HepG2 (cell line): ENCODE data around the gene SPRED2. TPM values are rescaled to one million over a fixed set of nuclear protein-coding genes. Genes with fewer than 3 reads are reported as not detected.
A peak's percentile ranks its signal among the peaks of the same experiment; 100 is the strongest.

Experiments used
- ATAC-seq: fragments of 200-7000 bp; cut with Tn5 transposase; 3 replicates; pipeline ENCODE4 v1.9.1; 2020; ENCODE audit warnings: mild to moderate bottlenecking, moderate library complexity
- BruUV-seq: library from RNA; stranded (reverse); fragments of 400-500 nt; replicated peaks from 2 replicates; lab custom pipeline; 2021; lab: Mats Ljungman, UMichigan
- CTCF ChIA-PET: fragments of 300-600 bp; formaldehyde crosslinking; extraction: SDS; loops from one replicate; lab custom pipeline; 2021; ENCODE audit warnings: low total read pairs, inconsistent platforms, low intra/inter-chr PET ratio; lab: Yijun Ruan, JAX
- POLR2A ChIA-PET: fragments of 350-600 bp; sonication (Branson Sonifier 250); formaldehyde crosslinking; loops from one replicate; lab custom pipeline; 2020; ENCODE audit warnings: antibody characterized with exemption, inconsistent platforms; lab: Yijun Ruan, JAX
- DNase-seq: peaks from one replicate; pipeline ENCODE4 v3.0.0-alpha.2; 2015; ENCODE audit warnings: low spot score
- FAIRE-seq: peaks from 3 replicates; lab custom pipeline; 2011; peaks lifted over from hg19 to GRCh38; lab: Jason Lieb, UNC
- H2AFZ ChIP-seq: one replicate; pipeline ENCODE4 v1.6.1; 2011; ENCODE audit warnings: low read length, inconsistent platforms
- H3K27ac ChIP-seq: fragments of 300-600 bp; 3 replicates; pipeline ENCODE4 v1.8.0; 2011; ENCODE audit warnings: mixed run types, mild to moderate bottlenecking, mixed read lengths, low read length, inconsistent platforms; ENCODE audit not compliant: insufficient read depth; ENCODE audit errors: extremely low read length
- H3K27me3 ChIP-seq, 2 experiments: fragments of 200-600 bp in 1 of 2; 2 replicates in 1 of 2; 3 replicates in 1 of 2; pipeline versions ENCODE4 v1.6.0 to v1.8.0; 2011; ENCODE audit warnings: low read length in 2 of 2, mild to moderate bottlenecking in 2 of 2, moderate library complexity in 2 of 2, inconsistent platforms in 1 of 2; ENCODE audit not compliant: insufficient read depth in 2 of 2, control insufficient read depth in 1 of 2
- H3K36me3 ChIP-seq, 2 experiments: fragments of 200-600 bp in 1 of 2; replicated peaks in 1 of 2; 2 replicates in 1 of 2; 3 replicates in 1 of 2; pipeline versions ENCODE4 v1.5.1 to v1.8.0; 2011; ENCODE audit warnings: low read length in 2 of 2, inconsistent platforms in 1 of 2; ENCODE audit not compliant: insufficient read depth in 2 of 2, control insufficient read depth in 1 of 2
- H3K4me1 ChIP-seq: 2 replicates; pipeline ENCODE4 v1.5.1; 2012; ENCODE audit warnings: low read length, inconsistent platforms; ENCODE audit not compliant: insufficient read depth
- H3K4me2 ChIP-seq: 2 replicates; pipeline ENCODE4 v1.6.0; 2011; ENCODE audit warnings: low read depth, low read length, inconsistent platforms
- H3K4me3 ChIP-seq, 3 experiments: fragments of 200-600 bp in 1 of 3; sonication (generic), shearing (Covaris generic) in 1 of 3; replicated peaks in 1 of 3; 2 replicates each; pipeline ENCODE4 v1.5.1; 2011 to 2016; ENCODE audit warnings: low read length in 3 of 3, inconsistent platforms in 2 of 3, low read depth in 2 of 3, mild to moderate bottlenecking in 2 of 3, control low read depth in 1 of 3, mixed read lengths in 1 of 3; ENCODE audit not compliant: insufficient read depth in 1 of 3
- H3K79me2 ChIP-seq: one replicate; pipeline ENCODE4 v1.6.1; 2011; ENCODE audit warnings: low read length, inconsistent platforms; ENCODE audit not compliant: insufficient read depth
- H3K9ac ChIP-seq: 2 replicates; pipeline ENCODE4 v1.6.0; 2011; ENCODE audit warnings: mild to moderate bottlenecking, low read depth, low read length, inconsistent platforms; ENCODE audit not compliant: insufficient read depth
- H3K9me3 ChIP-seq: 2 replicates; pipeline ENCODE4 v1.5.1; 2012; ENCODE audit warnings: mild to moderate bottlenecking, low read length
- H4K20me1 ChIP-seq: 2 replicates; pipeline ENCODE4 v1.6.0; 2011; ENCODE audit warnings: inconsistent platforms, mild to moderate bottlenecking, low read length, moderate library complexity; ENCODE audit not compliant: insufficient read depth
- BORCS8-MEF2B ChIP-seq: sonication (generic); formaldehyde crosslinking; IDR thresholded peaks from 2 replicates; pipeline ENCODE4 v1.8.0; 2022; ENCODE audit warnings: mild to moderate bottlenecking, missing genetic modification reagents
- CEBPB ChIP-seq: IDR thresholded peaks from 2 replicates; pipeline ENCODE4 v1.6.1; 2011; ENCODE audit warnings: low read depth, low read length, improper control_type of control experiment, borderline replicate concordance
- GTF2F1 ChIP-seq: fragments of 150-350 bp; IDR thresholded peaks from 2 replicates; pipeline ENCODE4 v1.6.1; 2014; ENCODE audit warnings: low read length
- GZF1 ChIP-seq: sonication (generic); formaldehyde crosslinking; IDR thresholded peaks from 2 replicates; pipeline ENCODE4 v1.5.1; 2020; ENCODE audit warnings: mild to moderate bottlenecking, missing genetic modification reagents
- HOMEZ ChIP-seq: IDR thresholded peaks from 2 replicates; pipeline ENCODE4 v1.6.1; 2016; ENCODE audit warnings: low read depth
- KDM5A ChIP-seq: fragments of 200-600 bp; sonication (generic); IDR thresholded peaks from 2 replicates; pipeline ENCODE4 v1.7.0; 2018; ENCODE audit warnings: antibody characterized with exemption, mild to moderate bottlenecking, low read length, borderline replicate concordance
- KLF15 ChIP-seq: sonication (generic); formaldehyde crosslinking; IDR thresholded peaks from 2 replicates; pipeline ENCODE4 v1.8.1; 2023; ENCODE audit warnings: borderline replicate concordance, mild to moderate bottlenecking, inconsistent platforms, missing genetic modification reagents, mixed read lengths
- MATR3 ChIP-seq: sonication (generic); formaldehyde crosslinking; IDR thresholded peaks from 2 replicates; pipeline ENCODE4 v1.4.0; 2020; ENCODE audit warnings: missing genetic modification reagents
- PLSCR1 ChIP-seq: sonication (generic); formaldehyde crosslinking; IDR thresholded peaks from 2 replicates; pipeline ENCODE4 v1.5.0; 2020; ENCODE audit warnings: missing genetic modification reagents, mild to moderate bottlenecking, borderline replicate concordance
- TAF15 ChIP-seq: fragments of 200-400 bp; formaldehyde crosslinking; IDR thresholded peaks from one replicate; pipeline ENCODE4 v1.6.1; 2018; ENCODE audit warnings: mild to moderate bottlenecking, low read depth, low read length; ENCODE audit not compliant: poor library complexity, severe bottlenecking
- ZNF121 ChIP-seq: sonication (generic); formaldehyde crosslinking; IDR thresholded peaks from 2 replicates; pipeline ENCODE4 v1.5.0; 2020; ENCODE audit warnings: mild to moderate bottlenecking, missing genetic modification reagents
- ZNF180 ChIP-seq: sonication (generic); formaldehyde crosslinking; IDR thresholded peaks from 2 replicates; pipeline ENCODE4 v1.4.0; 2020; ENCODE audit warnings: low read depth, missing genetic modification reagents, borderline replicate concordance
- ZNF432 ChIP-seq: sonication (generic); formaldehyde crosslinking; IDR thresholded peaks from 2 replicates; pipeline ENCODE4 v1.5.0; 2020; ENCODE audit warnings: missing genetic modification reagents, mild to moderate bottlenecking, borderline replicate concordance
- ZNF496 ChIP-seq: sonication (generic); formaldehyde crosslinking; IDR thresholded peaks from 2 replicates; pipeline ENCODE4 v1.8.1; 2023; ENCODE audit warnings: mild to moderate bottlenecking, moderate library complexity, missing genetic modification reagents; ENCODE audit not compliant: insufficient replicate concordance
- ZNF7 ChIP-seq: IDR thresholded peaks from 2 replicates; pipeline ENCODE4 v1.6.1; 2016; ENCODE audit warnings: missing biosample characterization, missing genetic modification reagents
- ZSCAN29 ChIP-seq: sonication (generic); formaldehyde crosslinking; conservative IDR thresholded peaks from 2 replicates; pipeline ENCODE4 v1.4.0; 2020; ENCODE audit warnings: mild to moderate bottlenecking, missing genetic modification reagents
- WGBS: methylation state at CpG from one replicate; pipeline ENCODE4 v1.1.6; 2017; ENCODE audit warnings: low lambda C conversion rate; 5-methylcytosine and 5-hydroxymethylcytosine counted together
- in situ Hi-C: cut with HindIII; loops from 2 replicates; pipeline ENCODE4 v1.10.0; 2017; ENCODE audit warnings: low pct_unique_long_range_greater_than_20kb; ENCODE audit not compliant: extremely low pct_ligation_motif_present
- intact Hi-C: fragments of 100-400 bp; cut with micrococcal nuclease; formaldehyde crosslinking; loops from one replicate; pipeline ENCODE4 v1.10.0; 2022; ENCODE audit not compliant: unreplicated experiment
- polyA plus RNA-seq, 8 experiments: library from polyadenylated mRNA; depleted of rRNA in 3 of 8; stranded (reverse) in 7 of 8; unstranded in 1 of 8; fragments of >200 nt; fragmentation: Illumina TruSeq in 4 of 8; extraction: Trizol in 4 of 8; gene quantifications; 2 replicates each; pipeline versions ENCODE4 v1.2.1 to v1.2.3, GENCODE V29; 2011 to 2016; ENCODE audit warnings: low read depth in 4 of 8, missing spikeins in 1 of 8, mixed read lengths in 1 of 8; ENCODE audit not compliant: insufficient read depth in 1 of 8
- total RNA-seq, 5 experiments: library from RNA; depleted of rRNA; stranded (reverse); fragments of >200 nt; fragmentation: Illumina TruSeq; extraction: Trizol; gene quantifications; 2 replicates each; pipeline ENCODE4 v1.2.3, GENCODE V29; 2016; ENCODE audit warnings: low read depth in 1 of 5
- TF ChIP-seq, protein P1 (sequence below): IDR thresholded peaks from 2 replicates; pipeline ENCODE4 v1.6.1; 2016; ENCODE audit warnings: missing compliant biosample characterization, missing genetic modification reagents, borderline replicate concordance
- TF ChIP-seq, protein P2 (sequence below): sonication (generic); formaldehyde crosslinking; IDR thresholded peaks from 2 replicates; pipeline ENCODE4 v1.5.0; 2020; ENCODE audit warnings: missing genetic modification reagents

The SPRED2 gene
- total and polyA plus RNA-seq, 2 of the 13 experiments (the other 11 are each of a cell fraction or from before 2014, with no cell fraction given), result 13.0 to 37.0 TPM

- TF ChIP-seq, protein P1, sequence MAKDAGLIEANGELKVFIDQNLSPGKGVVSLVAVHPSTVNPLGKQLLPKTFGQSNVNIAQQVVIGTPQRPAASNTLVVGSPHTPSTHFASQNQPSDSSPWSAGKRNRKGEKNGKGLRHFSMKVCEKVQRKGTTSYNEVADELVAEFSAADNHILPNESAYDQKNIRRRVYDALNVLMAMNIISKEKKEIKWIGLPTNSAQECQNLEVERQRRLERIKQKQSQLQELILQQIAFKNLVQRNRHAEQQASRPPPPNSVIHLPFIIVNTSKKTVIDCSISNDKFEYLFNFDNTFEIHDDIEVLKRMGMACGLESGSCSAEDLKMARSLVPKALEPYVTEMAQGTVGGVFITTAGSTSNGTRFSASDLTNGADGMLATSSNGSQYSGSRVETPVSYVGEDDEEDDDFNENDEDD, result no peak
- TF ChIP-seq ZSCAN29 (CRISPR knock-in tag) (no peak), HOMEZ (CRISPR knock-in tag) (no peak), ZNF432 (CRISPR knock-in tag) (no peak), TAF15 (no peak), ZNF7 (CRISPR knock-in tag) (no peak), GZF1 (CRISPR knock-in tag) (no peak)
Observed at GRCh38 chr2:65403529-65403915, 28.9 kb downstream of the SPRED2 start (continued).

DNA sequence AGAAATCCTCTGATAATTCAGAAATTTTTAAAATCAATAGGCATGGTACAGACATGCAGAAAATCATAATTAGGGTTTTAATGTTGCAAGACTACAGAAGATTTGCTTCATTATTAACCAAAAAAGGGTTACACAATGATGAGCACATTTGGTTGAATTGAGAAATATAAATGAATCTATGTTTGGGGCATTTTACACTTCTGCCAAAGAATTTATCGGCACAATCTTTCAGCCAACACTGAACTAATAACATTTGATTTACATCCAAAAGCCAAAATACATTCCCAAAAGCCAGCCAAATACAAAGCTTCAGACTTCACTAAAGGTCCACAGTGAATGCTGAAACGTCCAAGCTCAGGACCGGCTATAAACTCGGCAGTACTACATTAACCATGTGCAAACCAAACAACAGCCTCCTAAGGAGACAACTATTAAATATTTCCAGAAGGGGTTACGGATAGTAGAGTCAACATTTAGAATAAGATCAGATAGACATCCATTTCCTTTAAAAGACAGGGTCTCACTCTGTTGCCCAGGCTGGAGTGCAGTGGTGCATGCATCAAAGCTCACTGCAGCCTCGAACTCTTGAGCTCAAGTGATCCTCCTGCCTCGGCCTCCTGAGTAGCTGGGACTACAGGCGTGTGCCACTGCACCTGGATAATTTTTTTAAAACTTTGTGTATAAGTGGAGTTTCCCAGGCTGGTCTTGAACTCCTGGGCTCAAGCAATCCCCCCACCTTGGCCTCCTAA lies 29.4 kb downstream of the SPRED2 start:
- intact Hi-C loops (no loop called here), in situ Hi-C loops (no loop called here)
- Histone ChIP-seq H4K20me1 (peaks cover 85% of the 10 kb centered on the region), H3K27ac (no peak overlapping the region), H3K9me3 (no peaks in the 10 kb centered on the region), H3K27me3 (no peaks in the 10 kb centered on the region), H3K9ac (no peak overlapping the region), H3K36me3 (peaks cover 2 to 4% of the 10 kb centered on the region in 2 experiments; a peak in 3 of 5 replicates), H3K79me2 (peaks cover 94% of the 10 kb centered on the region), H3K4me1 (peaks cover 19% of the 10 kb centered on the region), H3K4me3 (no peak overlapping the region), H3K4me2 (no peak overlapping the region), H2AFZ (no peak overlapping the region)
- FAIRE-seq (no peak), ATAC-seq (no peak), DNase-seq (no peak)
- 92% methylated on average over 8 of the region's 8 CpGs for WGBS
- CTCF ChIA-PET, result no interaction called here
- POLR2A ChIA-PET, result no interaction called here
- no TSS peak for BruUV-seq
- no peak for TF ChIP-seq BORCS8-MEF2B (CRISPR knock-in tag)
- no peak for TF ChIP-seq ZNF180
- TF ChIP-seq ZNF121 (CRISPR knock-in tag), result peak; percentile 69; the same call in 1 of the 2 replicates
- no peak for TF ChIP-seq ZNF496 (CRISPR knock-in tag)
- no peak for TF ChIP-seq GTF2F1
- TF ChIP-seq MATR3 (CRISPR knock-in tag), result no peak
- no peak for TF ChIP-seq KLF15 (CRISPR knock-in tag)
- TF ChIP-seq PLSCR1 (CRISPR knock-in tag), result no peak
- 0 out of 2 replicates have a peak, but pooled peaks have one; percentile 10 for TF ChIP-seq CEBPB
- TF ChIP-seq, protein P2, sequence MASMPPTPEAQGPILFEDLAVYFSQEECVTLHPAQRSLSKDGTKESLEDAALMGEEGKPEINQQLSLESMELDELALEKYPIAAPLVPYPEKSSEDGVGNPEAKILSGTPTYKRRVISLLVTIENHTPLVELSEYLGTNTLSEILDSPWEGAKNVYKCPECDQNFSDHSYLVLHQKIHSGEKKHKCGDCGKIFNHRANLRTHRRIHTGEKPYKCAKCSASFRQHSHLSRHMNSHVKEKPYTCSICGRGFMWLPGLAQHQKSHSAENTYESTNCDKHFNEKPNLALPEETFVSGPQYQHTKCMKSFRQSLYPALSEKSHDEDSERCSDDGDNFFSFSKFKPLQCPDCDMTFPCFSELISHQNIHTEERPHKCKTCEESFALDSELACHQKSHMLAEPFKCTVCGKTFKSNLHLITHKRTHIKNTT (CRISPR knock-in tag), result no peak
- no peak for TF ChIP-seq KDM5A
